ENCODE measurements around the gene MGRN1. TPM values are rescaled to one million over a fixed set of nuclear protein-coding genes. Genes with fewer than 3 reads are reported as not detected.

The MGRN1 gene
- total and polyA plus RNA-seq, 2 of the 13 experiments (the other 11 are each of a cell fraction or from before 2014, with no cell fraction given), result 11.9 to 12.6 TPM

DNA sequence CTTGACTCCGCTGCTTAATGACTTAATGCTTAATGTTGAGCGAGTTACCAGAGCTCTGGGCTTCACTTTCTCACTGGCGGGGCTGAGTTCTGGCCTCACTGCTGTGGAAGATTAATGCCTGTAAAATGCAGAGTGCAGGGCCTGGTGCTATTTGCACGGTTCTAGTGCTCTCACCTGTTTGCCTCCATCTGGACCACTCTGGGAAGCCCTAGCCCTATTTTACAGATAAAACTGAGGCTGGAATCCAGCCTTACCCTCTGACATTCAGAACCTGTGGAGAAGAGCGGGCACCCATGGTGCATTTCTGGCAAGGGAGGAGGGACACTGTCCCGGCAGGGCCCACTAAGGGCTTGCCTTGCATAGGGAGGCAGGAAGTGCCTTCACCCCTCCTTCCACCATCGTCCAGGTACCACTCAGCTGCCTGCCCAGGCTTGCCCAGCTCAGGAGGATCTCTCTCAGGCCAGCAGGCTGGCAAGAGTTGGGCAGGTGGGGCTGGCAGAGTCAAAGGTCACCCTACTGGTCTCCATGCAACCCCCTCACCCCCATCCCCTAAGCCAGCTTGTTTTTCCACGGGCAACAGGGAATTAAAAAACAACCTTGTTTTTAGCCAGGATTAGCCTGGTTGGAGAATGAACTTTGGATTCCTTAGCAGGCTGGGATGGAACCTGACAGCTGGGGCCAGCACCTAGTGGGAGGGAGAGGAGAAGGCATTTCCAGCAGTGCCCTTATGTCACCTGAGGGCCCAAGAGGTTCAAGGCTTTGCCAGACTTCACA lies 5.8 kb upstream of the MGRN1 start (continued):
- TF ChIP-seq, protein P1, sequence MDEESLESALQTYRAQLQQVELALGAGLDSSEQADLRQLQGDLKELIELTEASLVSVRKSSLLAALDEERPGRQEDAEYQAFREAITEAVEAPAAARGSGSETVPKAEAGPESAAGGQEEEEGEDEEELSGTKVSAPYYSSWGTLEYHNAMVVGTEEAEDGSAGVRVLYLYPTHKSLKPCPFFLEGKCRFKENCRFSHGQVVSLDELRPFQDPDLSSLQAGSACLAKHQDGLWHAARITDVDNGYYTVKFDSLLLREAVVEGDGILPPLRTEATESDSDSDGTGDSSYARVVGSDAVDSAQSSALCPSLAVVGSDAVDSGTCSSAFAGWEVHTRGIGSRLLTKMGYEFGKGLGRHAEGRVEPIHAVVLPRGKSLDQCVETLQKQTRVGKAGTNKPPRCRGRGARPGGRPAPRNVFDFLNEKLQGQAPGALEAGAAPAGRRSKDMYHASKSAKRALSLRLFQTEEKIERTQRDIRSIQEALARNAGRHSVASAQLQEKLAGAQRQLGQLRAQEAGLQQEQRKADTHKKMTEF (CRISPR knock-in tag; IDR thresholded peaks at IDR 0.05), result no peak
- TF ChIP-seq KMT2B (CRISPR knock-in tag; IDR thresholded peaks at IDR 0.05), result no peak
- TF ChIP-seq FOXA3 (CRISPR knock-in tag; IDR thresholded peaks at IDR 0.05), result no peak
- TF ChIP-seq ZNF232 (CRISPR knock-in tag; IDR thresholded peaks at IDR 0.05; ENCODE audit: borderline replicate concordance), result 0 out of 2 replicates have a peak, but pooled peaks have one; percentile 56
- TF ChIP-seq NRL (CRISPR knock-in tag; IDR thresholded peaks at IDR 0.05; ENCODE audit: borderline replicate concordance), result 0 out of 2 replicates have a peak, but pooled peaks have one; percentile 81
- TF ChIP-seq ZSCAN25 (CRISPR knock-in tag; IDR thresholded peaks at IDR 0.05), result peak; percentile 50; the same call in 1 of the 2 replicates
- TF ChIP-seq ZNF546 (CRISPR knock-in tag; conservative IDR thresholded peaks at IDR 0.05), result 0 out of 2 replicates have a peak, but pooled peaks have one; percentile 27
- TF ChIP-seq ZNF660 (CRISPR knock-in tag; IDR thresholded peaks at IDR 0.05; ENCODE audit: borderline replicate concordance, low read depth), result no peak
- TF ChIP-seq ZNF75D (CRISPR knock-in tag; IDR thresholded peaks at IDR 0.05; ENCODE audit: borderline replicate concordance), result 0 out of 2 replicates have a peak, but pooled peaks have one; percentile 28
- TF ChIP-seq, protein P2, sequence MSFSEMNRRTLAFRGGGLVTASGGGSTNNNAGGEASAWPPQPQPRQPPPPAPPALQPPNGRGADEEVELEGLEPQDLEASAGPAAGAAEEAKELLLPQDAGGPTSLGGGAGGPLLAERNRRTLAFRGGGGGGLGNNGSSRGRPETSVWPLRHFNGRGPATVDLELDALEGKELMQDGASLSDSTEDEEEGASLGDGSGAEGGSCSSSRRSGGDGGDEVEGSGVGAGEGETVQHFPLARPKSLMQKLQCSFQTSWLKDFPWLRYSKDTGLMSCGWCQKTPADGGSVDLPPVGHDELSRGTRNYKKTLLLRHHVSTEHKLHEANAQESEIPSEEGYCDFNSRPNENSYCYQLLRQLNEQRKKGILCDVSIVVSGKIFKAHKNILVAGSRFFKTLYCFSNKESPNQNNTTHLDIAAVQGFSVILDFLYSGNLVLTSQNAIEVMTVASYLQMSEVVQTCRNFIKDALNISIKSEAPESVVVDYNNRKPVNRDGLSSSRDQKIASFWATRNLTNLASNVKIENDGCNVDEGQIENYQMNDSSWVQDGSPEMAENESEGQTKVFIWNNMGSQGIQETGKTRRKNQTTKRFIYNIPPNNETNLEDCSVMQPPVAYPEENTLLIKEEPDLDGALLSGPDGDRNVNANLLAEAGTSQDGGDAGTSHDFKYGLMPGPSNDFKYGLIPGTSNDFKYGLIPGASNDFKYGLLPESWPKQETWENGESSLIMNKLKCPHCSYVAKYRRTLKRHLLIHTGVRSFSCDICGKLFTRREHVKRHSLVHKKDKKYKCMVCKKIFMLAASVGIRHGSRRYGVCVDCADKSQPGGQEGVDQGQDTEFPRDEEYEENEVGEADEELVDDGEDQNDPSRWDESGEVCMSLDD (CRISPR knock-in tag; IDR thresholded peaks at IDR 0.05; ENCODE audit: borderline replicate concordance), result no peak
- TF ChIP-seq SP4 (CRISPR knock-in tag; IDR thresholded peaks at IDR 0.05), result peak; percentile 46; the same call in 1 of the 2 replicates
- TF ChIP-seq ZNF256 (CRISPR knock-in tag; conservative IDR thresholded peaks at IDR 0.05), result 0 out of 2 replicates have a peak, but pooled peaks have one; percentile 69
- TF ChIP-seq ZNF552 (CRISPR knock-in tag; IDR thresholded peaks at IDR 0.05; ENCODE audit: borderline replicate concordance), result no peak
- TF ChIP-seq SP5 (CRISPR knock-in tag; IDR thresholded peaks at IDR 0.05; ENCODE audit: borderline replicate concordance, low read depth), result no peak
- no peak for TF ChIP-seq ZMYM3 (CRISPR knock-in tag; IDR thresholded peaks at IDR 0.05)
- TF ChIP-seq TBX3 (IDR thresholded peaks at IDR 0.05; ENCODE audit: borderline replicate concordance), result no peak
- TF ChIP-seq SIN3B (IDR thresholded peaks at IDR 0.05; ENCODE audit: low read length), result no peak
- TF ChIP-seq, protein P3, sequence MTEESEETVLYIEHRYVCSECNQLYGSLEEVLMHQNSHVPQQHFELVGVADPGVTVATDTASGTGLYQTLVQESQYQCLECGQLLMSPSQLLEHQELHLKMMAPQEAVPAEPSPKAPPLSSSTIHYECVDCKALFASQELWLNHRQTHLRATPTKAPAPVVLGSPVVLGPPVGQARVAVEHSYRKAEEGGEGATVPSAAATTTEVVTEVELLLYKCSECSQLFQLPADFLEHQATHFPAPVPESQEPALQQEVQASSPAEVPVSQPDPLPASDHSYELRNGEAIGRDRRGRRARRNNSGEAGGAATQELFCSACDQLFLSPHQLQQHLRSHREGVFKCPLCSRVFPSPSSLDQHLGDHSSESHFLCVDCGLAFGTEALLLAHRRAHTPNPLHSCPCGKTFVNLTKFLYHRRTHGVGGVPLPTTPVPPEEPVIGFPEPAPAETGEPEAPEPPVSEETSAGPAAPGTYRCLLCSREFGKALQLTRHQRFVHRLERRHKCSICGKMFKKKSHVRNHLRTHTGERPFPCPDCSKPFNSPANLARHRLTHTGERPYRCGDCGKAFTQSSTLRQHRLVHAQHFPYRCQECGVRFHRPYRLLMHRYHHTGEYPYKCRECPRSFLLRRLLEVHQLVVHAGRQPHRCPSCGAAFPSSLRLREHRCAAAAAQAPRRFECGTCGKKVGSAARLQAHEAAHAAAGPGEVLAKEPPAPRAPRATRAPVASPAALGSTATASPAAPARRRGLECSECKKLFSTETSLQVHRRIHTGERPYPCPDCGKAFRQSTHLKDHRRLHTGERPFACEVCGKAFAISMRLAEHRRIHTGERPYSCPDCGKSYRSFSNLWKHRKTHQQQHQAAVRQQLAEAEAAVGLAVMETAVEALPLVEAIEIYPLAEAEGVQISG (CRISPR knock-in tag; IDR thresholded peaks at IDR 0.05), result no peak
- TF ChIP-seq ZNF720 (CRISPR knock-in tag; IDR thresholded peaks at IDR 0.05), result no peak
- TF ChIP-seq ZNF724P (CRISPR knock-in tag; IDR thresholded peaks at IDR 0.05; ENCODE audit: borderline replicate concordance), result 0 out of 2 replicates have a peak, but pooled peaks have one; percentile 9
- TF ChIP-seq, protein P4, sequence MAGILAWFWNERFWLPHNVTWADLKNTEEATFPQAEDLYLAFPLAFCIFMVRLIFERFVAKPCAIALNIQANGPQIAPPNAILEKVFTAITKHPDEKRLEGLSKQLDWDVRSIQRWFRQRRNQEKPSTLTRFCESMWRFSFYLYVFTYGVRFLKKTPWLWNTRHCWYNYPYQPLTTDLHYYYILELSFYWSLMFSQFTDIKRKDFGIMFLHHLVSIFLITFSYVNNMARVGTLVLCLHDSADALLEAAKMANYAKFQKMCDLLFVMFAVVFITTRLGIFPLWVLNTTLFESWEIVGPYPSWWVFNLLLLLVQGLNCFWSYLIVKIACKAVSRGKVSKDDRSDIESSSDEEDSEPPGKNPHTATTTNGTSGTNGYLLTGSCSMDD (CRISPR knock-in tag; IDR thresholded peaks at IDR 0.05), result 0 out of 2 replicates have a peak, but pooled peaks have one; percentile 31
- TF ChIP-seq DMAP1 (CRISPR knock-in tag; IDR thresholded peaks at IDR 0.05), result peak; percentile 47; the same call in 1 of the 2 replicates

All from HepG2 (cell line).